Heart left ventricle (tissue), 16 donors: ENCODE data around the gene TMIGD3. TPM values are rescaled to one million over a fixed set of nuclear protein-coding genes. Genes with fewer than 3 reads are reported as not detected.

ENCODE experiments used
- ATAC-seq, 4 donors: fragments of 200-7000 bp; cut with Tn5 transposase; one replicate each; pipeline ENCODE4 v1.9.1; 2020 to 2022; ENCODE audit warnings: moderate library complexity in 4 of 4, mild to moderate bottlenecking in 3 of 4, moderate number of reproducible peaks in 1 of 4
- DNase-seq, 5 donors: peaks; one replicate each; pipeline ENCODE4 v3.0.0-alpha.2; 2020
- H3K27ac ChIP-seq, 12 donors: fragments of 200-600 bp; sonication (generic) in 4 of 12; one replicate each; pipeline versions ENCODE4 v1.5.0 to v1.8.0; 2016 to 2022; ENCODE audit warnings: mild to moderate bottlenecking in 2 of 12
- H3K27me3 ChIP-seq, 9 donors: fragments of 200-600 bp; sonication (generic) in 2 of 9; one replicate each; pipeline versions ENCODE4 v1.5.1 to v1.8.0; 2016 to 2022; ENCODE audit warnings: mild to moderate bottlenecking in 3 of 9
- H3K36me3 ChIP-seq, 9 donors: fragments of 200-600 bp; sonication (generic) in 2 of 9; one replicate each; pipeline versions ENCODE4 v1.5.0 to v1.8.0; 2018 to 2022; ENCODE audit warnings: mild to moderate bottlenecking in 2 of 9
- H3K4me1 ChIP-seq, 12 donors: fragments of 200-600 bp; sonication (generic) in 4 of 12; one replicate each; pipeline versions ENCODE4 v1.5.0 to v1.8.0; 2016 to 2022; ENCODE audit warnings: mild to moderate bottlenecking in 3 of 12
- H3K4me3 ChIP-seq, 12 donors: fragments of 200-600 bp; sonication (generic) in 4 of 12; one replicate each; pipeline versions ENCODE4 v1.5.0 to v1.8.0; 2017 to 2022; ENCODE audit warnings: mild to moderate bottlenecking in 9 of 12, moderate library complexity in 4 of 12
- H3K9me3 ChIP-seq, 12 donors: fragments of 200-600 bp; sonication (generic) in 4 of 12; one replicate each; pipeline versions ENCODE4 v1.5.0 to v1.8.0; 2016 to 2022; ENCODE audit warnings: mild to moderate bottlenecking in 1 of 12
- CTCF ChIP-seq, 12 donors: fragments of 200-600 bp; sonication (generic) in 4 of 12; IDR thresholded peaks; one replicate each; pipeline versions ENCODE4 v1.5.0 to v1.8.0; 2018 to 2022; ENCODE audit warnings: antibody characterized with exemption in 12 of 12, mild to moderate bottlenecking in 5 of 12
- POLR2A ChIP-seq, 2 donors: fragments of 450-650 bp; IDR thresholded peaks; one replicate each; pipeline ENCODE4 v1.6.1; 2017; ENCODE audit warnings: antibody characterized with exemption in 2 of 2, mild to moderate bottlenecking in 2 of 2, moderate library complexity in 2 of 2
- WGBS, 4 donors: extraction: QIAGEN DNeasy Blood & Tissue Kit in 2 of 4; methylation state at CpG; one replicate each; pipeline versions ENCODE4 v1.1.5 to v1.1.7; 2013 to 2018; 5-methylcytosine and 5-hydroxymethylcytosine counted together
- intact Hi-C, 10 donors: fragments of 100-400 bp; cut with DNase I; formaldehyde crosslinking; loops; one replicate each; pipeline versions ENCODE4 v1.11.1 to v1.14.2; 2022
- polyA plus RNA-seq, 2 donors: library from polyadenylated mRNA; stranded (reverse); fragments of 200-250 nt; gene quantifications; one replicate each; pipeline ENCODE4 v1.2.3, GENCODE V29; 2013
- total RNA-seq, 9 donors: library from RNA; depleted of rRNA in 2 of 9; stranded (reverse); fragments of >200 nt in 2 of 9; fragmentation: NEBNext Ultra II Directional in 3 of 9; extraction: Animal tissue kit (Norgen Biotek cat#: 25700) in 3 of 9; gene quantifications; one replicate each; pipeline versions ENCODE4 v1.1.0 to v1.2.4, GENCODE V29; 2016 to 2023
- donor health status: ischemic (EF 13 %, LVEDD 7.1; RV severe dilation, severe dysfunction).
- donor health status: healthy with polysubstance abuse.
- donor health status: DM: no; HTN: yes; CAD: no.
- donor health status: DM: no; HTN: no; CAD: no.
- donor health status: ischemic (EF 25% LVEDD 6.9; RV normal size, moderate dysfunction).
- donor health status: ischemic (EF 25% LVEDD 5.7; RV mildly dilated, moderate dysfunction).
- donor health status: healthy.
- donor health status: DM: yes; HTN: yes; CAD: no.
- donor health status: ischemic (EF 35%, LVEDD 5.7; RV mildly dilated, moderate dysfunction).
- donor health status: nonischemic (EF 11% LVEDD 7.7; RV severe dilation, severe dysfunction).
- donor health status: DM: yes; HTN: yes; CAD: no.
- donor health status: PGD.
- donor health status: ischemic (EF 29% LVEDD 5.4; RV normal size, mild dysfunction).
- donor health status: nonischemic (EF 23%, LVEDD 6.1; RV moderate dilation, normal function).

TMIGD3 gene
- total and polyA plus RNA-seq, 11 donors, result 0.46 to 26.4 (median 1.4) TPM; not detected in 2

DNA sequence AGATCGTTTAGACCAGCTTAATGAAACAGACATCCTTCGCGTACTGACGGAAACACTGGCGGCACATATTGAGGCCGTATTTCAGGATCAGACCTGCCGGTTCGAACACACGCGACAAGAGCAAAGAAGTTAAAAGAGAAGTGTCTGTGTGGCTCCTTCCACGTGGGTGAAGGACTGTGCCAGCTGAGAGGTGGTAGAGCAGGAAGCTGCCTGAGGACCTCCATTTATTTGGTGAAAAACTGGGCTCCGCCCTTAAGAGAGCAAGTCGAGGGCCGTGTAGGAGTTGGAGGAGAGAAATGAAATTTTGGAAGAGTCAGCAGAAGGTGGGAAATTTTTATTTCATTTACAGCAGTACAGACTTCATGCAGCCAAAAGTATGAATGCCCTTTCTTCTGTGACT is 38.8 kb upstream of the TMIGD3 start:
- Histone ChIP-seq H3K4me3 (no peak overlapping the region), H3K36me3 (no peaks in the 10 kb centered on the region), H3K27ac (peak overlapping the region in 1 of 12 donors; percentile 72), H3K27me3 (no peaks in the 10 kb centered on the region), H3K4me1 (peaks cover 0 to 5% (median 0%) of the 10 kb centered on the region in 12 donors), H3K9me3 (no peaks in the 10 kb centered on the region)
- TF ChIP-seq POLR2A (IDR thresholded peaks at IDR 0.05), result no peak
- no peak for TF ChIP-seq CTCF (IDR thresholded peaks at IDR 0.05)
- intact Hi-C loops, result no loop called here
- no peak for ATAC-seq
- no peak for DNase-seq
- WGBS, 4 donors, result 85 to 87% (median 85%) methylated on average over 14 of the region's 14 CpGs

GRCh38 chr1:111541721-111542120 is 38.3 kb upstream of the TMIGD3 start:
- Histone ChIP-seq H3K27me3 (no peaks in the 10 kb centered on the region), H3K36me3 (no peaks in the 10 kb centered on the region), H3K4me1 (peaks cover 0 to 5% (median 0%) of the 10 kb centered on the region in 12 donors), H3K4me3 (no peak overlapping the region), H3K27ac (peak overlapping the region in 1 of 12 donors; percentile 72), H3K9me3 (no peaks in the 10 kb centered on the region)
- WGBS, 4 donors, result 88 to 93% (median 92%) methylated on average over 4 of the region's 4 CpGs
- no peak for ATAC-seq
- no peak for DNase-seq
- intact Hi-C loops, result no loop called here
- no peak for TF ChIP-seq POLR2A (IDR thresholded peaks at IDR 0.05)
- TF ChIP-seq CTCF (IDR thresholded peaks at IDR 0.05), result no peak

DNA sequence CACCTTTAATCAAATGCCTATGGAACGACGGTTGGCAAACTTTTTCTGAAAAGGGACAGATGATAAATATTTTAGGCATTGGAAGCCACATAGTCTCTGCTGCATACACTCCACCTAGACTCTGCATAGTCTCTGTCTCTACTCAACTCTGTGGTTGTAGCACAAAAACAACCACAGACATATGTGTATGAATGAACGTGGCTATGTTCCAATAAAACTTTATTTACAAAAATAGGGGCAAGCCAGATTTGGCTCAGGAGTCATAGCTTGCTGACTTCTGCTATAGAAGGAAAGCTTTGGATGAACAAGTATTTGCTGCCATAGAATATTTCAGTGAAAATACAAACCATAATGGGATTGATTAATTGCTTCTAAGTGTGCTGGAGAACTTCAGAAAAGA is 37.5 kb upstream of the TMIGD3 start:
- peaks cover 0 to 5% (median 0%) of the 10 kb centered on the region in 12 donors for H3K4me1 ChIP-seq
- WGBS, 4 donors, result 86 to 91% (median 89%) methylated on average over 3 of the region's 3 CpGs

GRCh38 chr1:111538343-111539025 is 35.1 kb upstream of the TMIGD3 start:
- Histone ChIP-seq H3K27ac (peak overlapping the region in 1 of 12 donors; percentile 51), H3K4me1 (peaks cover 0 to 18% (median 3%) of the 10 kb centered on the region in 12 donors), H3K27me3 (no peaks in the 10 kb centered on the region), H3K9me3 (no peaks in the 10 kb centered on the region), H3K4me3 (no peak overlapping the region), H3K36me3 (no peaks in the 10 kb centered on the region)
- TF ChIP-seq POLR2A (IDR thresholded peaks at IDR 0.05), result no peak
- no peak for TF ChIP-seq CTCF (IDR thresholded peaks at IDR 0.05)
- intact Hi-C loops, result no loop called here
- ATAC-seq, result no peak
- WGBS, 4 donors, result 76 to 83% (median 79%) methylated on average over 6 of the region's 6 CpGs
- DNase-seq, result no peak

More for the DNA sequence above, 37.5 kb upstream of the TMIGD3 start:
- Histone ChIP-seq H3K27ac (peak overlapping the region in 1 of 12 donors; percentile 72), H3K27me3 (no peaks in the 10 kb centered on the region), H3K9me3 (no peaks in the 10 kb centered on the region), H3K36me3 (no peaks in the 10 kb centered on the region), H3K4me3 (no peak overlapping the region)
- ATAC-seq (no peak), DNase-seq (no peak)
- no peak for TF ChIP-seq POLR2A (IDR thresholded peaks at IDR 0.05)
- no peak for TF ChIP-seq CTCF (IDR thresholded peaks at IDR 0.05)
- intact Hi-C loops, result no loop called here
